H1 (cell line): Measurements from ENCODE around the gene ESR1. TPM values are rescaled to one million over a fixed set of nuclear protein-coding genes. Genes with fewer than 3 reads are reported as not detected.

Experiments
- CTCF ChIA-PET: fragments of 300-600 bp; sonication (Branson Sonifier 250); formaldehyde crosslinking; loops from one replicate; lab custom pipeline; 2021; ENCODE audit not compliant: partially characterized antibody; lab: Charles Lee
- POLR2A ChIA-PET: fragments of 300-600 bp; sonication (Branson Sonifier 250); formaldehyde crosslinking; loops from one replicate; lab custom pipeline; 2021; ENCODE audit warnings: inconsistent platforms; ENCODE audit not compliant: partially characterized antibody; lab: Charles Lee
- DNase-seq, 2 experiments: peaks; one replicate each; pipeline versions ENCODE4 v3.0.0 to v3.0.0-alpha.2; 2010 to 2022; ENCODE audit warnings: low spot score in 2 of 2, low read depth in 1 of 2, mixed read lengths in 1 of 2
- FAIRE-seq: peaks from 2 replicates; lab custom pipeline; 2011; peaks lifted over from hg19 to GRCh38; lab: Jason Lieb, UNC
- H2AFZ ChIP-seq: 2 replicates; pipeline ENCODE4 v1.8.1; 2012; ENCODE audit warnings: low read length, inconsistent platforms
- H2AK5ac ChIP-seq: 2 replicates; pipeline ENCODE4 v1.6.1; 2013; ENCODE audit warnings: low read depth, low read length
- H2BK120ac ChIP-seq: replicated peaks from 2 replicates; pipeline ENCODE3; 2013; ENCODE audit warnings: low read depth, low read length, inconsistent platforms
- H2BK12ac ChIP-seq: 2 replicates; pipeline ENCODE4 v1.6.1; 2013; ENCODE audit warnings: low read depth, low read length
- H2BK15ac ChIP-seq: 2 replicates; pipeline ENCODE4 v1.6.1; 2013; ENCODE audit warnings: low read length
- H2BK20ac ChIP-seq: 2 replicates; pipeline ENCODE4 v1.6.1; 2013; ENCODE audit warnings: low read length
- H2BK5ac ChIP-seq: 2 replicates; pipeline ENCODE4 v1.6.1; 2013; ENCODE audit warnings: low read depth, low read length
- H3K14ac ChIP-seq: 2 replicates; pipeline ENCODE4 v1.6.1; 2013; ENCODE audit warnings: inconsistent platforms; ENCODE audit not compliant: insufficient read length
- H3K18ac ChIP-seq: 2 replicates; pipeline ENCODE4 v1.6.1; 2013; ENCODE audit warnings: low read length; ENCODE audit errors: extremely low read depth
- H3K23ac ChIP-seq: 2 replicates; pipeline ENCODE4 v1.6.1; 2013; ENCODE audit warnings: inconsistent platforms; ENCODE audit not compliant: insufficient read length
- H3K23me2 ChIP-seq: 2 replicates; pipeline ENCODE4 v1.6.1; 2013; ENCODE audit warnings: low read depth, low read length
- H3K27ac ChIP-seq: 2 replicates; pipeline ENCODE4 v1.6.1; 2011; ENCODE audit warnings: low read depth, low read length, inconsistent platforms
- H3K27me3 ChIP-seq, 4 experiments: replicated peaks in 1 of 4; 1 replicate in 1 of 4; 2 replicates in 3 of 4; pipeline versions ENCODE4 v1.6.1 to v1.8.1; 2011 to 2013; ENCODE audit warnings: low read length in 3 of 4, mild to moderate bottlenecking in 3 of 4, inconsistent platforms in 2 of 4, mixed read lengths in 2 of 4, moderate library complexity in 1 of 4; ENCODE audit not compliant: control insufficient read depth in 3 of 4, insufficient read depth in 3 of 4; ENCODE audit errors: extremely low read depth in 1 of 4
- H3K36me3 ChIP-seq, 4 experiments: 2 replicates each; pipeline versions ENCODE4 v1.6.1 to v1.8.1; 2011 to 2013; ENCODE audit warnings: mild to moderate bottlenecking in 4 of 4, low read length in 3 of 4, moderate library complexity in 2 of 4, control low read depth in 1 of 4, inconsistent platforms in 1 of 4; ENCODE audit not compliant: insufficient read depth in 4 of 4, control insufficient read depth in 2 of 4
- H3K4ac ChIP-seq: replicated peaks from 2 replicates; pipeline ENCODE3; 2013; ENCODE audit warnings: low read length, low read depth, mixed read lengths, inconsistent platforms; ENCODE audit not compliant: insufficient read length
- H3K4me1 ChIP-seq, 4 experiments: replicated peaks in 1 of 4; 1 replicate in 1 of 4; 2 replicates in 3 of 4; pipeline versions ENCODE4 v1.6.1 to v1.8.1; 2011 to 2013; ENCODE audit warnings: low read length in 3 of 4, inconsistent platforms in 2 of 4, mixed read lengths in 1 of 4; ENCODE audit not compliant: insufficient read depth in 4 of 4, control insufficient read depth in 3 of 4
- H3K4me2 ChIP-seq, 2 experiments: 2 replicates each; pipeline versions ENCODE4 v1.6.1 to v1.8.1; 2011 to 2013; ENCODE audit warnings: low read depth in 2 of 2, low read length in 2 of 2, control low read depth in 1 of 2, inconsistent platforms in 1 of 2, mild to moderate bottlenecking in 1 of 2; ENCODE audit not compliant: insufficient read depth in 1 of 2
- H3K4me3 ChIP-seq, 4 experiments: fragments of 200-600, 300-600 bp in 1 of 4; sonication (generic), shearing (Covaris generic), sonication (Bioruptor Twin) in 1 of 4; 2 replicates each; pipeline versions ENCODE4 v1.5.1 to v1.8.1; 2011 to 2016; ENCODE audit warnings: low read length in 4 of 4, low read depth in 3 of 4, control low read depth in 2 of 4, inconsistent platforms in 2 of 4, mild to moderate bottlenecking in 2 of 4, mixed read lengths in 1 of 4, moderate library complexity in 1 of 4; ENCODE audit not compliant: insufficient read depth in 2 of 4; ENCODE audit errors: extremely low read depth in 1 of 4
- H3K56ac ChIP-seq: replicated peaks from 2 replicates; pipeline ENCODE3; 2013; ENCODE audit warnings: low read depth, mild to moderate bottlenecking, mixed read lengths, low read length, inconsistent platforms; ENCODE audit not compliant: insufficient read length
- H3K79me1 ChIP-seq: 2 replicates; pipeline ENCODE4 v1.6.1; 2013; ENCODE audit warnings: low read depth, low read length, control low read depth
- H3K79me2 ChIP-seq, 2 experiments: 2 replicates each; pipeline versions ENCODE4 v1.6.1 to v1.8.1; 2012 to 2013; ENCODE audit warnings: low read length in 2 of 2, mild to moderate bottlenecking in 2 of 2, inconsistent platforms in 1 of 2; ENCODE audit not compliant: insufficient read depth in 2 of 2, control insufficient read depth in 1 of 2
- H3K9ac ChIP-seq, 4 experiments: replicated peaks in 1 of 4; 1 replicate in 1 of 4; 2 replicates in 3 of 4; pipeline versions ENCODE4 v1.6.1 to v1.8.1; 2011 to 2013; ENCODE audit warnings: low read depth in 3 of 4, low read length in 3 of 4, control low read depth in 2 of 4, mild to moderate bottlenecking in 2 of 4, moderate library complexity in 2 of 4, inconsistent platforms in 1 of 4; ENCODE audit errors: extremely low read depth in 1 of 4
- H3K9me3 ChIP-seq, 2 experiments: 2 replicates each; pipeline versions ENCODE4 v1.6.1 to v1.8.1; 2012 to 2013; ENCODE audit warnings: mild to moderate bottlenecking in 2 of 2, moderate library complexity in 2 of 2, control low read depth in 1 of 2, inconsistent platforms in 1 of 2, low read depth in 1 of 2, low read length in 1 of 2, mixed read lengths in 1 of 2; ENCODE audit not compliant: insufficient read depth in 2 of 2
- H4K20me1 ChIP-seq, 2 experiments: replicated peaks in 1 of 2; 2 replicates each; pipeline versions ENCODE3 to v1.8.1; 2011 to 2013; ENCODE audit warnings: inconsistent platforms in 2 of 2, low read length in 2 of 2, mild to moderate bottlenecking in 1 of 2; ENCODE audit not compliant: insufficient read depth in 2 of 2, control insufficient read depth in 1 of 2
- H4K5ac ChIP-seq: 2 replicates; pipeline ENCODE4 v1.6.1; 2013; ENCODE audit warnings: low read length, low read depth, mixed read lengths, inconsistent platforms; ENCODE audit not compliant: insufficient read length
- H4K8ac ChIP-seq: 2 replicates; pipeline ENCODE4 v1.8.0; 2013; ENCODE audit warnings: mild to moderate bottlenecking, moderate library complexity, low read length, inconsistent platforms; ENCODE audit not compliant: insufficient read depth; ENCODE audit errors: extremely low read depth
- H4K91ac ChIP-seq: replicated peaks from 2 replicates; pipeline ENCODE3; 2013; ENCODE audit warnings: low read length, mixed read lengths, inconsistent platforms; ENCODE audit not compliant: insufficient read length
- KDM5A ChIP-seq: fragments of 200-600 bp; IDR thresholded peaks from 2 replicates; pipeline ENCODE4 v1.7.1; 2012; ENCODE audit warnings: mild to moderate bottlenecking, low read length, inconsistent platforms, mixed read lengths
- SP2 ChIP-seq: IDR thresholded peaks from 2 replicates; pipeline ENCODE4 v1.6.1; 2012; ENCODE audit warnings: mild to moderate bottlenecking, low read length, inconsistent platforms
- WGBS, 2 experiments: shearing (Covaris generic) in 1 of 2; methylation state at CpG; one replicate each; pipeline versions ENCODE4 v1.1.6 to v1.1.7; 2013 to 2015; ENCODE audit warnings: low lambda C conversion rate in 2 of 2, mixed read lengths in 2 of 2, inconsistent platforms in 1 of 2, low coverage in 1 of 2, missing lambda C conversion rate in 1 of 2; ENCODE audit not compliant: insufficient replicate concordance in 2 of 2, insufficient coverage in 1 of 2, insufficient read length in 1 of 2; ENCODE audit errors: extremely low coverage in 1 of 2, missing lambda C conversion rate in 1 of 2; 5-methylcytosine and 5-hydroxymethylcytosine counted together
- polyA plus RNA-seq, 7 experiments: library from polyadenylated mRNA; depleted of rRNA in 3 of 7; stranded (reverse) in 5 of 7; unstranded in 2 of 7; fragments of >200 nt in 5 of 7; fragments of 200-250 nt in 2 of 7; gene quantifications; 1 replicate in 5 of 7; 2 replicates in 1 of 7; 4 replicates in 1 of 7; pipeline versions ENCODE4 v1.2.1 to v1.2.3, GENCODE V29; 2011 to 2013; ENCODE audit warnings: missing spikeins in 2 of 7, mixed read lengths in 2 of 7
- total RNA-seq: library from RNA; stranded (reverse); fragmentation: NEBNext Ultra II Directional; extraction: Animal tissue kit (Norgen Biotek cat#: 25700); gene quantifications from 2 replicates; pipeline ENCODE4 v1.2.1, GENCODE V29; 2021

ESR1 gene
- total and polyA plus RNA-seq, 2 of the 8 experiments (the other 6 are each of a cell fraction or from before 2014, with no cell fraction given) = 0.03 to 0.17 TPM

GRCh38 chr6:152173321-152173720 is 365.8 kb downstream of the ESR1 start:
- H4K5ac ChIP-seq = no peak overlapping the region
- H3K36me3 ChIP-seq = no peaks in the 10 kb centered on the region
- no peak overlapping the region for H3K18ac ChIP-seq
- H3K23ac ChIP-seq = no peak overlapping the region
- H4K91ac ChIP-seq = no peak overlapping the region
- H2AFZ ChIP-seq = no peak overlapping the region
- no peak overlapping the region for H2BK20ac ChIP-seq
- no peak overlapping the region for H3K9ac ChIP-seq
- no peaks in the 10 kb centered on the region for H3K27me3 ChIP-seq
- H2BK15ac ChIP-seq = no peak overlapping the region
- H3K14ac ChIP-seq = no peak overlapping the region
- CTCF ChIA-PET = interaction anchor here (1.1 kb wide), 2 partner anchors 49 to 95 kb away, joined by 3 read pairs; no protein-coding TSS in a partner anchor
- H3K9me3 ChIP-seq = no peaks in the 10 kb centered on the region
- TF ChIP-seq SP2 (no peak), KDM5A (no peak)
- TF ChIP-seq, all 59 proteins: peak for 0
- Histone ChIP-seq H3K79me2 (no peaks in the 10 kb centered on the region), H3K27ac (no peak overlapping the region), H3K4me3 (no peak overlapping the region), H4K8ac (no peak overlapping the region), H2AK5ac (no peak overlapping the region), H3K56ac (no peak overlapping the region), H3K23me2 (no peaks in the 10 kb centered on the region), H3K4me1 (peaks cover 0 to 7% (median 0%) of the 10 kb centered on the region in 4 experiments; a peak in 1 of 7 replicates), H4K20me1 (no peaks in the 10 kb centered on the region), H2BK120ac (no peak overlapping the region), H3K4ac (no peak overlapping the region), H2BK5ac (no peak overlapping the region), H3K4me2 (no peak overlapping the region), H2BK12ac (no peak overlapping the region), H3K79me1 (no peaks in the 10 kb centered on the region)
- DNase-seq (no peak), FAIRE-seq (no peak)
- POLR2A ChIA-PET = no interaction called here
- 90% methylated on average over 4 of the region's 4 CpGs; no CpG with 5 or more reads in 1 of the 2 experiments for WGBS, 2 experiments
